ENCODE measurements around the gene SMCO2.

Gene SMCO2

GRCh38 chr12:27511031-27511722, 64.6 kb downstream of the SMCO2 start:
- no peak for TF ChIP-seq CTCF (IDR thresholded peaks at IDR 0.05; ENCODE audit: low read depth, low read length, missing control alignments)
- DNase-seq (ENCODE audit: low read depth), result no peak
- H3K4me3 ChIP-seq (ENCODE audit: low read depth, low read length), result no peak overlapping the region

GRCh38 chr12:27511723-27512045, 65.1 kb downstream of the SMCO2 start:
- H3K4me3 ChIP-seq (ENCODE audit: low read depth, low read length), result no peak overlapping the region
- TF ChIP-seq CTCF (IDR thresholded peaks at IDR 0.05; ENCODE audit: low read depth, low read length, missing control alignments), result no peak
- no peak for DNase-seq (ENCODE audit: low read depth)

- H3K4me3 ChIP-seq (ENCODE audit: low read depth, low read length), result no peak overlapping the region
- DNase-seq (ENCODE audit: low read depth), result no peak
- no peak for TF ChIP-seq CTCF (IDR thresholded peaks at IDR 0.05; ENCODE audit: low read depth, low read length, missing control alignments)
Observed at GRCh38 chr12:27513155-27513824, 66.8 kb downstream of the SMCO2 start.

- no peak overlapping the region for H3K4me3 ChIP-seq (ENCODE audit: low read depth, low read length)
- TF ChIP-seq CTCF (IDR thresholded peaks at IDR 0.05; ENCODE audit: low read depth, low read length, missing control alignments), result no peak
- DNase-seq (ENCODE audit: low read depth), result no peak
Observed at GRCh38 chr12:27515671-27516070, 69.1 kb downstream of the SMCO2 start.

GRCh38 chr12:27516625-27517024, 70.1 kb downstream of the SMCO2 start:
- no peak for TF ChIP-seq CTCF (IDR thresholded peaks at IDR 0.05; ENCODE audit: low read depth, low read length, missing control alignments)

GRCh38 chr12:27517546-27517945, 71.0 kb downstream of the SMCO2 start:
- H3K4me3 ChIP-seq (ENCODE audit: low read depth, low read length), result no peak overlapping the region
- no peak for DNase-seq (ENCODE audit: low read depth)
- no peak for TF ChIP-seq CTCF (IDR thresholded peaks at IDR 0.05; ENCODE audit: low read depth, low read length, missing control alignments)

More at GRCh38 chr12:27516625-27517024, 70.1 kb downstream of the SMCO2 start:
- no peak overlapping the region for H3K4me3 ChIP-seq (ENCODE audit: low read depth, low read length)
- no peak for DNase-seq (ENCODE audit: low read depth)

Data from GM12864 (cell line).